Iris pigment epithelial cell (primary cell): Measurements from ENCODE around the gene GFY.

Experiments
- DNase-seq: peaks from one replicate; pipeline ENCODE4 v3.0.0-alpha.2; 2011; ENCODE audit warnings: low read depth

GFY gene

DNA sequence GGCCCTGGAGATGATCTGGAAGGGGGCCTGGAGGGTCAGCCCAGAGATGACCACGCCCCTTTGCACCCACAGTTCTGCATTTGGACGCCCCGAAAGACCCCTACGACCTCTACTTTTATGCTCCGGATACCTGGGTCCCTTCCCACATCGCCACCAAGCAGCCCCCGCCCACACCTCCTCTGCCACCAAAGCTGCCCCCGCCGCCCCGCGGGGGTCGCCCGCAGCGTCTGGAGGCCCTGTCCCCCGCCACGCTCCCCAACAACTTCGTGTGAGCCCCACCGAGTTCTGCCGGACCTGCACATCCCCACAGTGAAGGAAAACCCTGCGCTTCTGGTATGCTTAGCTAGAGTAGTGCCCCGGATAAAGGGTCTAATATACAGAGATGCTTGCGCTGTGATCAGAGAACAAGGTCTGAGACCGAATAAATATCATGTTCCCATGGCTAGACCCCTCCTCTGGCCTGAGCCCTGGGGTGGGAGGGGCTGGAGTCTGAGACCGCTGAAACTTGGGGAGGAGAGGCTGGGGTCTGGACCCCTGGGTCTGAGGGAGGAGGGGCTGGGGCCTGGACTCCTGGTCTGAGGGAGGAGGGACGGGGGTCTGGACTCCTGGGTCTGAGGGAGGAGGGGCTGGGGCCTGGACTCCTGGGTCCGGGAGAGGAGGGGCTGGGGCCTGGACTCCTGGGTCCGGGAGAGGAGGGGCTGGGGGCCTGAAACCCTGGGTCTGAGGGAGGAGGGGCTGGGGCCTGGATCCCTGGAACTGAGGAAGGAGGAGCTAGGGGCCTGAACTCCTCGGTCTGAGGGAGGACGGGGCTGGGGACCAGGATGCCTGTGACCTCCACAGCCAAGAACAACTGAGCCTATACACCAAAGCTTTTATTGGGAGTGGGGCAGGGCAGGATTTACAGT is 3.6 kb downstream of the GFY start:
- DNase-seq, result no peak

GRCh38 chr19:49430172-49430677 is 5.0 kb downstream of the GFY start:
- no peak for DNase-seq

GRCh38 chr19:49430678-49431329 is 5.6 kb downstream of the GFY start:
- no peak for DNase-seq

- no peak for DNase-seq
These were observed 6.2 kb downstream of the GFY start for GRCh38 chr19:49431330-49431749.

GRCh38 chr19:49432141-49433073 is 7.2 kb downstream of the GFY start:
- DNase-seq, result no peak

GRCh38 chr19:49433240-49433901 is 8.2 kb downstream of the GFY start:
- DNase-seq, result no peak

GRCh38 chr19:49434907-49435583 is 9.9 kb downstream of the GFY start:
- no peak for DNase-seq

DNA sequence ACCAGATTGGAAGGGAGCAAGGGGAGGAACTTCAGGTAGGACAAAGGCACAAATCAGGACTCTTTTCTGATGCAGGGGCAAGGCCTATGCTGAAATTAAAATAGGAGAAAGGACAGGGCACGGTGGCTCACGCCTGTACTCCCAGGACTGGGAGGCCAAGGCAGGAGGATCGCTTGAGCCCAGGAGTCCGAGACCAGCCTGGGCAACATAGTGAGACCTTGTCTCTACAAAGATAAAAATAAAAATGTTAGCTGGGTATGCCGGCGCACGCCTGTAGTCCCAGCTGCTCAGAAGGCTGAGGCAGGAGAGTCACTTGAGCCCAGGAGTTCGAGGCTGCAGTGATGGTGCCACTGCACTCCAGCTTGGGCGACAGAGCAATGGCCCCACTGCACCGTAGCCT is 10.5 kb downstream of the GFY start:
- no peak for DNase-seq

DNA sequence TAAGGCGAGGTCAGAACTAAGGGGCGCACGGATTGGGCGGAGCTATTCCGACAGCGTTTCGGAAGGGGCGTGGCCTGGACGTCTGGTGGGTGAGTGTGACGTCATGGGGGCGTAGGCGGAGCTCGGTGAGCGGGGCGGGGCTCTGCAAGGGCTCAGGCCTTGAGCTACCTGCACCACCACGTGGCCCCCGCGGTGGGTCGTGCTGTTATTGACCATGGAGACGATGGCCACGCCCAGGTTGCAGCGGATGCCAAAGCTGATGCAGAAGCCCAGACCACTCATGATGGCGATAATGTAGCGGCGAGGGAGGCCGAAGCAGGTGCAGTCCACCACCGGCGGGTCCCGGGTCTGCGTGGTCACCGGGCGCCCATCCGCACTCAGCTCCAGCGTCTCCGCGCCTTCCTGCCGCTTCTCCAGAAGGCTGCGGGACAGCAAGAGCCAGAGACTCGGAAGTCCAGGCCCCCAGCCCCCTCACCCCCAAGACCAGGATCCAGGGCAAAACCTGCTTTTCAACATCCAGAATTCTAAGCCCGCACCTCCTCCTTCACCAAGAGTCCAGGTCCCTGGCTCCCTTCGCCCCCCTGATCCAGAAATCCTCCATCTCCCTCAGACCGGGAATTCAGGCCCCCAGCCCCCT is 11.3 kb downstream of the GFY start:
- DNase-seq, result no peak

- DNase-seq, result no peak
These were observed 12.0 kb downstream of the GFY start for GRCh38 chr19:49437231-49437630.

GRCh38 chr19:49438261-49438660 is 13.1 kb downstream of the GFY start:
- DNase-seq, result no peak

DNA sequence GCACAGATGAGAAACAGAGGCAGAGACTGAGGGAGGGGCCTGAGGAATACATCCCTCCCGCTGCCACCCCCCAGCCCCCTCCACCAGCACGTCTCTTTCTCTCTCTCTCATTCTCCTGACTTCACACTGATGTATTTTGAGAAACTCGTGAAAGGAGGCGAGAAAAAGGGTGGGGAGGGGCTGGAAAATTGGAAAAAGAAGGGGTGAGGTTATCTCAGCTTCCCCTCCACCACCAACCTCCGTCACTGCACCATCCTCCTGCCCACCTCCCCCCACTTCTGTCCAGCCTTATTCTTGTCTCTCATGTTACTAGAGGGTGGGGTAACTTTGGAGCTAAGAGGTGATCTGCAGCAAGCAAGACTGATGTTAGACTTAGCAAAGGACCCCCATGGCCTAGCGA is 14.6 kb downstream of the GFY start:
- no peak for DNase-seq

- DNase-seq, result no peak
These were observed 15.4 kb downstream of the GFY start for GRCh38 chr19:49440439-49441209.

DNA sequence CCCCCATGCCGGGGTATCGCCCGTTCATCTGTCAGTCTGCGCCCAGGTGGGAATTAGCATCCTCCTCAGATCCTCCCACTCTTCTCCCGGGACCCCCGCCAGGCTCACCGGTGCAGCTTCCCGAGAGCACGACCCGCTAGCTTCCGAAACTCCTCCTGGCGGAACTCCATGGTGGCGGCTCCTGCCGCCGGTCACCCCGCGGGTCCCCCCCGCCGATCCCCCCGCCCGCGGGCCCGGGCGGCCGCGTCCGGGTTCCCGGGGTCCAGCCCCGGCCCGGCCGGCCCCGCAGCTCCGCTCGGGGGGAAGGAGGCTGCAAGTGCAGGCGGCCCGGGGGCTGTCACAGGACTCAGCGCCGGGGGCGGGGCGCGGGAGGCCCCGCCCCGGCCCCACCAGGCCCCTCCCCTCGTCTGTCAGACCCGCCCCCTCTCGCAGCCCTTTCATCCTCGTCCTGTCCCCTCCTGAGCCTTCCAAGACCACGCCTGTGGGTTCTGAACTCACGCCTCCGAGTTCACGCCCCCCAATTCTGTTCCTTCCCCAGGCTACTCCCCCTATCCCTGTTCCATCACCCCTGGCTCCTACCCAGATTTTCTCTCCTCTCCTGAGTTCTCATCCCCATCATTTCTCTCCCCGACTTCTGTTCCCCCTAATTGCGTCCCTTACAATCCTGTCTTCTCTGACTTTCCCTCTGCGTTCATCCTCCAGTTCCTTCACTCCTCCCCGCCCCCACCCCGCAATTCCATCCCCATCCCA is 16.2 kb downstream of the GFY start, which contains the start of gene SLC17A7:
SLC17A7 (minus strand) TSS at position 318 of the 750 bp plus-strand sequence; CDS start at position 170, 148 bp downstream.
- DNase-seq, result no peak

- no peak for DNase-seq
These were observed 16.8 kb downstream of the GFY start for GRCh38 chr19:49441960-49442350.

GRCh38 chr19:49442354-49442753 is 17.2 kb downstream of the GFY start:
- DNase-seq, result no peak

GRCh38 chr19:49442771-49443365 is 17.7 kb downstream of the GFY start:
- DNase-seq, result peak; percentile 79

DNA sequence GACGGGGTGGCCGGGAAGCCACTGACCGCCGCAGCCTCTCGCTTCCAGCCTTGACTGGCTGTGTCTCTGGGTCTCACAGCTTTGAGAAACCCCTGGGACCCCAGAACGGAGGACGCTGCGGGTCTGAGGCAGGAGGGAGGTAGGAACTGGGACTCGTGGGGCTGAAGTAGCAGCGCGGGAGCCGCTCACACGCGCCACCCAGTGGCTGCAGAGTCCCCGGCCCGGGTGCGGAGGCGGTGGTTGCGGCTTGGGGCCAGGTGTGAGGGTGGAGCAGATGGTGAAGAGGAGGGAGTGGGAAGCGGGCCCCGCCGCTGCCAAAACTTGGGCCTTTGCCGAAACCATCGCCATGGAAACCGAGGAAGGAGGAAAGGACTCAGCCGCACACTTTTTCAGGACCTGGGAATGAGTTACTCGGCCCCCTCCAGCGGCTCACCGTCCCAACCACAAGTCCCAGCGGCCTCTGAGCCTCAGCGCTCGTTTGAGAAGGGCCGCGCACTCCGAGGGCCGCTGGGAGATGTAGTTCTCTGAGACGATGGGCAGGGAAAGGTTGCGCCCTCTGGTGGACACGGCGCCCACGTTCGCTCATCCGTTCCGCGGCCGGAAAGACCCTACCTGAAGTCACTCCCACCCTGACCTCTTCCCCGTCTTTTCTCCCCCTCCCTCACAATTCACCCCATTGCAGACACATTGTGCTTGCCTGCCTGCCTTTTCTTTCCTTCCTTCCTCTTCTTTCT is 18.3 kb downstream of the GFY start:
- peak; percentile 93 for DNase-seq
